ENCODE results near the gene NDUFB4. TPM values are rescaled to one million over a fixed set of nuclear protein-coding genes. Genes with fewer than 3 reads are reported as not detected.
"Not testable (repeated sequence)": the region's sequence is repeated elsewhere in the genome, so short reads cannot be mapped to it uniquely, and the experiment has no call there.

NDUFB4 gene
- total RNA-seq, 2 experiments from 2014 or later = 120 to 124 TPM

GRCh38 chr3:120608506-120608905 is 12.4 kb downstream of the NDUFB4 start:
- no peak for DNase-seq
- no peaks in the 10 kb centered on the region for H3K4me1 Mint-ChIP-seq
- peaks cover 1% of the 10 kb centered on the region for H3K9me3 Mint-ChIP-seq
- no peaks in the 10 kb centered on the region for H3K36me3 Mint-ChIP-seq
- no peaks in the 10 kb centered on the region for H3K27me3 Mint-ChIP-seq
- H3K27ac Mint-ChIP-seq = no peak overlapping the region
- no peak overlapping the region for H3K4me3 Mint-ChIP-seq

GRCh38 chr3:120614765-120615164 is 18.6 kb downstream of the NDUFB4 start:
- no peak overlapping the region for H3K27ac Mint-ChIP-seq

GRCh38 chr3:120615847-120616609 is 19.9 kb downstream of the NDUFB4 start:
- H3K9me3 Mint-ChIP-seq = no peaks in the 10 kb centered on the region
- no peaks in the 10 kb centered on the region for H3K36me3 Mint-ChIP-seq

More at GRCh38 chr3:120614765-120615164, 18.6 kb downstream of the NDUFB4 start:
- H3K9me3 Mint-ChIP-seq = no peaks in the 10 kb centered on the region
- H3K27me3 Mint-ChIP-seq = no peaks in the 10 kb centered on the region
- H3K36me3 Mint-ChIP-seq = no peaks in the 10 kb centered on the region
- no peak for DNase-seq
- H3K4me1 Mint-ChIP-seq = peaks cover 3% of the 10 kb centered on the region
- H3K4me3 Mint-ChIP-seq = no peak overlapping the region

GRCh38 chr3:120616745-120617144 is 20.6 kb downstream of the NDUFB4 start:
- not testable (repeated sequence) for H3K36me3 Mint-ChIP-seq, H3K9me3 Mint-ChIP-seq, H3K4me3 Mint-ChIP-seq, DNase-seq, H3K27me3 Mint-ChIP-seq, H3K4me1 Mint-ChIP-seq, H3K27ac Mint-ChIP-seq

More at GRCh38 chr3:120615847-120616609, 19.9 kb downstream of the NDUFB4 start:
- DNase-seq = no peak
- Mint-ChIP-seq H3K27ac (no peak overlapping the region), H3K4me1 (peaks cover 3% of the 10 kb centered on the region), H3K27me3 (no peaks in the 10 kb centered on the region), H3K4me3 (no peak overlapping the region)

GRCh38 chr3:120622457-120622856 is 26.3 kb downstream of the NDUFB4 start:
- H3K4me3 Mint-ChIP-seq = no peak overlapping the region

GRCh38 chr3:120622870-120623726 is 27.0 kb downstream of the NDUFB4 start:
- H3K36me3 Mint-ChIP-seq = peaks cover 12% of the 10 kb centered on the region
- peaks cover 14% of the 10 kb centered on the region for H3K9me3 Mint-ChIP-seq
- H3K27me3 Mint-ChIP-seq = no peaks in the 10 kb centered on the region
- no peaks in the 10 kb centered on the region for H3K4me1 Mint-ChIP-seq
- H3K4me3 Mint-ChIP-seq = no peak overlapping the region
- no peak overlapping the region for H3K27ac Mint-ChIP-seq
- DNase-seq = peak; percentile 9

More at GRCh38 chr3:120622457-120622856, 26.3 kb downstream of the NDUFB4 start:
- Mint-ChIP-seq H3K27ac (no peak overlapping the region), H3K4me1 (no peaks in the 10 kb centered on the region), H3K27me3 (no peaks in the 10 kb centered on the region), H3K36me3 (peaks cover 12% of the 10 kb centered on the region), H3K9me3 (peaks cover 14% of the 10 kb centered on the region)
- DNase-seq = no peak

- no peak overlapping the region for H3K4me3 Mint-ChIP-seq
- H3K9me3 Mint-ChIP-seq = peaks cover 14% of the 10 kb centered on the region
- no peak overlapping the region for H3K27ac Mint-ChIP-seq
- DNase-seq = no peak
- peaks cover 12% of the 10 kb centered on the region for H3K36me3 Mint-ChIP-seq
- H3K27me3 Mint-ChIP-seq = no peaks in the 10 kb centered on the region
- no peaks in the 10 kb centered on the region for H3K4me1 Mint-ChIP-seq
Observed at GRCh38 chr3:120623727-120624093, 27.6 kb downstream of the NDUFB4 start.

- Mint-ChIP-seq H3K4me1 (no peaks in the 10 kb centered on the region), H3K9me3 (peaks cover 15% of the 10 kb centered on the region), H3K4me3 (no peak overlapping the region), H3K27ac (no peak overlapping the region), H3K27me3 (no peaks in the 10 kb centered on the region), H3K36me3 (peaks cover 12% of the 10 kb centered on the region)
- DNase-seq = no peak
Observed at GRCh38 chr3:120625159-120625586, 29.0 kb downstream of the NDUFB4 start.

- no peak overlapping the region for H3K27ac Mint-ChIP-seq
- no peaks in the 10 kb centered on the region for H3K36me3 Mint-ChIP-seq
- H3K4me3 Mint-ChIP-seq = no peak overlapping the region
- peaks cover 11% of the 10 kb centered on the region for H3K9me3 Mint-ChIP-seq
- no peaks in the 10 kb centered on the region for H3K27me3 Mint-ChIP-seq
- DNase-seq = no peak
- H3K4me1 Mint-ChIP-seq = no peaks in the 10 kb centered on the region
Observed at GRCh38 chr3:120634539-120634938, 38.4 kb downstream of the NDUFB4 start.

- H3K27me3 Mint-ChIP-seq = no peaks in the 10 kb centered on the region
Observed at GRCh38 chr3:120636795-120637401, 40.8 kb downstream of the NDUFB4 start.

GRCh38 chr3:120637851-120638559 is 41.9 kb downstream of the NDUFB4 start:
- no peaks in the 10 kb centered on the region for H3K27me3 Mint-ChIP-seq
- no peak for DNase-seq
- H3K4me3 Mint-ChIP-seq = no peak overlapping the region
- H3K27ac Mint-ChIP-seq = no peak overlapping the region
- H3K4me1 Mint-ChIP-seq = peaks cover 9% of the 10 kb centered on the region
- H3K9me3 Mint-ChIP-seq = peaks cover 6% of the 10 kb centered on the region
- H3K36me3 Mint-ChIP-seq = no peaks in the 10 kb centered on the region

More at GRCh38 chr3:120636795-120637401, 40.8 kb downstream of the NDUFB4 start:
- peaks cover 6% of the 10 kb centered on the region for H3K9me3 Mint-ChIP-seq
- no peaks in the 10 kb centered on the region for H3K36me3 Mint-ChIP-seq
- DNase-seq = no peak
- no peak overlapping the region for H3K27ac Mint-ChIP-seq
- H3K4me3 Mint-ChIP-seq = no peak overlapping the region
- H3K4me1 Mint-ChIP-seq = peaks cover 9% of the 10 kb centered on the region

- not testable (repeated sequence) for H3K36me3 Mint-ChIP-seq, H3K27ac Mint-ChIP-seq, H3K4me1 Mint-ChIP-seq, DNase-seq, H3K27me3 Mint-ChIP-seq, H3K9me3 Mint-ChIP-seq, H3K4me3 Mint-ChIP-seq
Observed at GRCh38 chr3:120638820-120639219, 42.7 kb downstream of the NDUFB4 start.

GRCh38 chr3:120640231-120640630 is 44.1 kb downstream of the NDUFB4 start:
- Mint-ChIP-seq H3K4me3 (no peak overlapping the region), H3K4me1 (peaks cover 9% of the 10 kb centered on the region), H3K36me3 (no peaks in the 10 kb centered on the region), H3K9me3 (peaks cover 6% of the 10 kb centered on the region), H3K27me3 (no peaks in the 10 kb centered on the region), H3K27ac (no peak overlapping the region)
- DNase-seq = no peak

- Mint-ChIP-seq H3K27me3 (no peaks in the 10 kb centered on the region), H3K36me3 (no peaks in the 10 kb centered on the region), H3K27ac (no peak overlapping the region), H3K9me3 (peaks cover 6% of the 10 kb centered on the region), H3K4me1 (peaks cover 9% of the 10 kb centered on the region), H3K4me3 (no peak overlapping the region)
- DNase-seq = no peak
Observed at GRCh38 chr3:120641696-120642246, 45.6 kb downstream of the NDUFB4 start.
